Measurements from ENCODE around the gene DCXR.

DNA sequence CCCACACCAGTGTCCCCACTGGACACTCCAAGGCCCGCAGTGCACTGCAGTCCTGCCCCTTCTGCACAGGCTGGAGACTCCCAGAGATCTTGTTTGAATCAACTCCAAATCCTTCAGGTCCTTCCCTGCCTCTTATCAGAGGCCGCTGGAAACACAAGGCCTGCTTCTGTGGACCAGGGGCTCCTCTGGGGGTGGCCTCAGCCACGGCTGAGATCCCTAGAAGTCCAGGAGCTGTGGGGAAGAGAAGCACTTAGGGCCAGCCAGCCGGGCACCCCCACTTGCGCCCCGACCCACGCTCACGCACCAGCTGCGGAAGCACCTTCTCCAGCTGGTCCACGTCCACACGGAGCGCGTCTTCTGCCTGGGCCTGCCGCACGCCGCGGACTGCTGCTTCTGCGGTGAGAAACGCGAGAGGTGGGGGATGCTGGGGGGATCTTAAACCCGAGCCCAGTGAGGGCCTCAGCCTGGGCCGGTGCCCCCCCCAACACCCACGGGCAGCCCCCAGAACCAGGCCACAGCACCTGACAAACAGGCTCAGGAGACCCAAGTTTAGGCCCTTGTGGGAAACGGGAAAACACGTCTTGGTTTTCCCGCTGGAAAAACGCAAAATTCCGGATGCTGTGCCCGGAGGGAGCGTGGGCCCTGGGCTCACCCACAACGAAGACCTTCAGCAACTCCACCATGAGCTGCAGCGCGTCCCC, 18.4 kb downstream of the DCXR start:
- no peak for TF ChIP-seq EZH2 (IDR thresholded peaks at IDR 0.05; ENCODE audit: insufficient read depth, low read length)
- TF ChIP-seq CTCF (IDR thresholded peaks at IDR 0.05; ENCODE audit: insufficient read depth, low read depth, low read length), result no peak

All from astrocyte (in vitro differentiated cells and primary cell).